ENCODE data around the gene OLIG1. TPM values are rescaled to one million over a fixed set of nuclear protein-coding genes. Genes with fewer than 3 reads are reported as not detected.
A peak's percentile ranks its signal among the peaks of the same experiment; 100 is the strongest.

The OLIG1 gene
- total RNA-seq, 4 donors from 2014 or later: 1.4 TPM; not detected in 2

- Histone ChIP-seq H3K36me3 (no peaks in the 10 kb centered on the region), H3K9me3 (no peaks in the 10 kb centered on the region), H3K27ac (no peak overlapping the region), H3K27me3 (no peaks in the 10 kb centered on the region), H3K4me1 (peaks cover 20 to 23% of the 10 kb centered on the region in 2 donors), H3K4me3 (no peak overlapping the region)
- no peak for TF ChIP-seq POLR2A (IDR thresholded peaks at IDR 0.05)
- TF ChIP-seq CTCF (IDR thresholded peaks at IDR 0.05 in 4 of 5, conservative IDR thresholded peaks at IDR 0.05 in 1 of 5): no peak
- ATAC-seq (no peak), DNase-seq (no peak)
- in situ Hi-C loops (cut with MboI; ENCODE audit: low sequenced_read_pairs in 4 of 4): no loop called here
- intact Hi-C loops (cut with DNase I; ENCODE audit: low total_unique reads): no loop called here
These were observed 12.5 kb upstream of the OLIG1 start for GRCh38 chr21:33057385-33057940.

- in situ Hi-C loops (cut with MboI; ENCODE audit: low sequenced_read_pairs in 4 of 4): no loop called here
- peak; percentile 59 to 73 for ATAC-seq
- peak; percentile 35 to 52 for DNase-seq
These were observed 11.4 kb upstream of the OLIG1 start for GRCh38 chr21:33058527-33058926.

GRCh38 chr21:33058957-33059356 lies 11.0 kb upstream of the OLIG1 start:
- peak overlapping the region in 3 of 4 donors; percentile 36 to 51 (median 38) for H3K27ac ChIP-seq
- no peaks in the 10 kb centered on the region for H3K36me3 ChIP-seq
- intact Hi-C loops (cut with DNase I; ENCODE audit: low total_unique reads) (no loop called here), in situ Hi-C loops (cut with MboI; ENCODE audit: low sequenced_read_pairs in 4 of 4) (no loop called here)
- peaks cover 0 to 6% (median 0%) of the 10 kb centered on the region in 3 donors for H3K27me3 ChIP-seq
- H3K9me3 ChIP-seq: no peaks in the 10 kb centered on the region
- H3K4me3 ChIP-seq: no peak overlapping the region
- TF ChIP-seq POLR2A (IDR thresholded peaks at IDR 0.05) (no peak), CTCF (IDR thresholded peaks at IDR 0.05 in 4 of 5, conservative IDR thresholded peaks at IDR 0.05 in 1 of 5) (no peak)
- DNase-seq (no peak), ATAC-seq (peak; percentile 29 to 32)
- peaks cover 20 to 23% of the 10 kb centered on the region in 2 donors for H3K4me1 ChIP-seq

More at GRCh38 chr21:33058527-33058926, 11.4 kb upstream of the OLIG1 start:
- TF ChIP-seq POLR2A (IDR thresholded peaks at IDR 0.05) (no peak), CTCF (IDR thresholded peaks at IDR 0.05 in 4 of 5, conservative IDR thresholded peaks at IDR 0.05 in 1 of 5) (no peak)
- Histone ChIP-seq H3K27me3 (peaks cover 0 to 2% (median 0%) of the 10 kb centered on the region in 3 donors), H3K4me1 (peaks cover 20 to 23% of the 10 kb centered on the region in 2 donors), H3K27ac (peak overlapping the region in 3 of 4 donors; percentile 5 to 51 (median 38)), H3K4me3 (no peak overlapping the region), H3K9me3 (no peaks in the 10 kb centered on the region), H3K36me3 (no peaks in the 10 kb centered on the region)
- intact Hi-C loops (cut with DNase I; ENCODE audit: low total_unique reads): no loop called here

- peaks cover 20 to 23% of the 10 kb centered on the region in 2 donors for H3K4me1 ChIP-seq
- in situ Hi-C loops (cut with MboI; ENCODE audit: low sequenced_read_pairs in 4 of 4) (no loop called here), intact Hi-C loops (cut with DNase I; ENCODE audit: low total_unique reads) (no loop called here)
- H3K9me3 ChIP-seq: no peaks in the 10 kb centered on the region
- TF ChIP-seq CTCF (IDR thresholded peaks at IDR 0.05 in 4 of 5, conservative IDR thresholded peaks at IDR 0.05 in 1 of 5) (no peak), POLR2A (IDR thresholded peaks at IDR 0.05) (no peak)
- ATAC-seq (peak; percentile 92), DNase-seq (peak; percentile 21 to 24)
- H3K36me3 ChIP-seq: no peaks in the 10 kb centered on the region
- peak overlapping the region in 3 of 4 donors; percentile 36 to 51 (median 38) for H3K27ac ChIP-seq
- peaks cover 0 to 9% (median 0%) of the 10 kb centered on the region in 3 donors for H3K27me3 ChIP-seq
- no peak overlapping the region for H3K4me3 ChIP-seq
These were observed 10.5 kb upstream of the OLIG1 start for GRCh38 chr21:33059380-33059841.

Measured in gastrocnemius medialis (tissue), 4 donors.